SU-DHL-6 (cell line): ENCODE measurements around the gene PI4KA.
"Not testable (repeated sequence)": the region's sequence is repeated elsewhere in the genome, so short reads cannot be mapped to it uniquely, and the experiment has no call there.

Experiments used
- H2AFZ ChIP-seq: fragments of 200-600 bp; sonication (generic); 2 replicates; pipeline ENCODE4 v1.6.1; 2014; ENCODE audit warnings: low read depth, mild to moderate bottlenecking, moderate library complexity, mixed read lengths, antibody characterized with exemption, low read length; ENCODE audit not compliant: severe bottlenecking
- H3F3A ChIP-seq: fragments of 200-600 bp; shearing (Covaris generic); 2 replicates; pipeline ENCODE4 v1.6.0; 2016; ENCODE audit warnings: antibody characterized with exemption, mild to moderate bottlenecking; ENCODE audit not compliant: insufficient read depth
- H3K27ac ChIP-seq: fragments of 200-600 bp; sonication (generic); 2 replicates; pipeline ENCODE4 v1.5.1; 2016; ENCODE audit warnings: low read depth, mild to moderate bottlenecking, low read length, moderate library complexity, mixed read lengths
- H3K27me3 ChIP-seq: fragments of 200-600 bp; sonication (generic), shearing (Covaris generic); 2 replicates; pipeline ENCODE4 v1.6.0; 2014; ENCODE audit warnings: mild to moderate bottlenecking, low read length
- H3K36me3 ChIP-seq: fragments of 200-600 bp; sonication (generic); 2 replicates; pipeline ENCODE4 v1.6.1; 2014; ENCODE audit warnings: mild to moderate bottlenecking, low read length, mixed read lengths
- H3K4me2 ChIP-seq: fragments of 300-600, 200-600 bp; shearing (Covaris generic), sonication (generic); 2 replicates; pipeline ENCODE4 v1.6.0; 2014; ENCODE audit warnings: low read length, low read depth, mild to moderate bottlenecking; ENCODE audit not compliant: poor library complexity, severe bottlenecking
- H3K4me3 ChIP-seq: fragments of 200-600 bp; sonication (generic); 2 replicates; pipeline ENCODE4 v1.5.1; 2014; ENCODE audit warnings: antibody characterized with exemption, low read length, mild to moderate bottlenecking, mixed read lengths; ENCODE audit not compliant: insufficient read depth, poor library complexity, severe bottlenecking
- H3K79me2 ChIP-seq: fragments of 200-600 bp; sonication (generic); 2 replicates; pipeline ENCODE4 v1.6.1; 2014; ENCODE audit warnings: mild to moderate bottlenecking, low read length, moderate library complexity; ENCODE audit not compliant: insufficient read depth
- H3K9ac ChIP-seq: fragments of 200-600 bp; sonication (generic); 2 replicates; pipeline ENCODE4 v1.7.0; 2014; ENCODE audit warnings: mild to moderate bottlenecking, low read length
- H3K9me2 ChIP-seq: fragments of 200-600 bp; sonication (generic); replicated peaks from 2 replicates; pipeline ENCODE4 v1.6.1; 2014; ENCODE audit warnings: low read length; ENCODE audit not compliant: insufficient read depth
- H3K9me3 ChIP-seq: fragments of 200-600 bp; sonication (generic); 2 replicates; pipeline ENCODE4 v1.6.1; 2014; ENCODE audit warnings: low read length, mixed read lengths; ENCODE audit not compliant: insufficient read depth
- H4K20me1 ChIP-seq: fragments of 200-600 bp; sonication (generic); 2 replicates; pipeline ENCODE4 v1.6.1; 2014; ENCODE audit warnings: low read depth, mild to moderate bottlenecking, antibody characterized with exemption, low read length, moderate library complexity, mixed read lengths
- EZH2phosphoT487 ChIP-seq: fragments of 200-600 bp; sonication (generic), shearing (Covaris generic); conservative IDR thresholded peaks from 2 replicates; pipeline ENCODE4 v1.6.1; 2018; ENCODE audit warnings: mild to moderate bottlenecking, antibody characterized with exemption, low read length, moderate library complexity, mixed read lengths
- TF ChIP-seq, protein P1 (sequence below): fragments of 200-600 bp; sonication (generic); IDR thresholded peaks from one replicate; pipeline ENCODE4 v1.5.1; 2017; ENCODE audit warnings: antibody characterized with exemption, mild to moderate bottlenecking, low read length, moderate library complexity; ENCODE audit not compliant: insufficient read depth, poor library complexity, severe bottlenecking

PI4KA gene

DNA sequence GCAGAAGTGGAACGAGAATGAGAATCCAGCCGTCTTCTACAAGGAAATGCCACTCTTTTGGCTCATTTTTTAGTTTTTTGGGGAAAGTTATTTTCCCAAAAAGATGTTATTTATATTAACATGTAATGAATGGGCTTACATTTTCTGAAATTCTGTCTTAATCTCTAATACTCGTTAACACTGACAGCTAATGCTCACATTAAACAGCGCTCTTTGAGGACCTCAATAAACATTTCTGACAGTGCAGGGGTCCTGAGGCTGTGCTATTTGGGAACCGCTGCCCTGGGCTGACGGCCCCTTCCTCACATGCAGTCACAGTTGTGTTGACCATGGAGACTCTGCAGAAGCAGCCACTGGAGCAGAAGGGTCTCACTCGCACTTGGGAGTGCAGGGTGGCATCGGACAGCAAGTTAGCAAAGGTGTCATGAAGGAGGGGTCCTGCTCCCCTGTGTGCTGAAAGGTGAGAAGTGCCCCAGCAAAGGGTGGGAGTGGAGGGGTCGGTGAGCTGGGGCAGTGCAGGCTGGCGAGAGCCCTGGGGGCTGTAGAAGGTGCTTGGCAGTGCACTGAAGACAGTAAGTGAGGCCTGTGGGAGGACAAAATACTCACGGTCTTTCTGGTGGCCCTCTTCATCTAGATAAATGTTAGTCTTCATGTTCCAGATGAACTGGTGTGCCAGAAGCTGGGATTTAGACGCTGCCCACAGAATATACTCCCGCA, 137.8 kb downstream of the PI4KA start:
- no peaks in the 10 kb centered on the region for H3F3A ChIP-seq
- TF ChIP-seq EZH2phosphoT487 = no peak
- TF ChIP-seq, protein P1, sequence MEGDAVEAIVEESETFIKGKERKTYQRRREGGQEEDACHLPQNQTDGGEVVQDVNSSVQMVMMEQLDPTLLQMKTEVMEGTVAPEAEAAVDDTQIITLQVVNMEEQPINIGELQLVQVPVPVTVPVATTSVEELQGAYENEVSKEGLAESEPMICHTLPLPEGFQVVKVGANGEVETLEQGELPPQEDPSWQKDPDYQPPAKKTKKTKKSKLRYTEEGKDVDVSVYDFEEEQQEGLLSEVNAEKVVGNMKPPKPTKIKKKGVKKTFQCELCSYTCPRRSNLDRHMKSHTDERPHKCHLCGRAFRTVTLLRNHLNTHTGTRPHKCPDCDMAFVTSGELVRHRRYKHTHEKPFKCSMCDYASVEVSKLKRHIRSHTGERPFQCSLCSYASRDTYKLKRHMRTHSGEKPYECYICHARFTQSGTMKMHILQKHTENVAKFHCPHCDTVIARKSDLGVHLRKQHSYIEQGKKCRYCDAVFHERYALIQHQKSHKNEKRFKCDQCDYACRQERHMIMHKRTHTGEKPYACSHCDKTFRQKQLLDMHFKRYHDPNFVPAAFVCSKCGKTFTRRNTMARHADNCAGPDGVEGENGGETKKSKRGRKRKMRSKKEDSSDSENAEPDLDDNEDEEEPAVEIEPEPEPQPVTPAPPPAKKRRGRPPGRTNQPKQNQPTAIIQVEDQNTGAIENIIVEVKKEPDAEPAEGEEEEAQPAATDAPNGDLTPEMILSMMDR = no peak
- no peak overlapping the region for H2AFZ ChIP-seq
- H3K36me3 ChIP-seq = no peaks in the 10 kb centered on the region
- H3K9me2 ChIP-seq = no peaks in the 10 kb centered on the region
- no peak overlapping the region for H3K27ac ChIP-seq
- H4K20me1 ChIP-seq = no peaks in the 10 kb centered on the region
- no peaks in the 10 kb centered on the region for H3K9me3 ChIP-seq
- no peaks in the 10 kb centered on the region for H3K27me3 ChIP-seq
- no peak overlapping the region for H3K9ac ChIP-seq
- H3K4me2 ChIP-seq = no peak overlapping the region
- H3K4me3 ChIP-seq = no peak overlapping the region
- no peaks in the 10 kb centered on the region for H3K79me2 ChIP-seq

DNA sequence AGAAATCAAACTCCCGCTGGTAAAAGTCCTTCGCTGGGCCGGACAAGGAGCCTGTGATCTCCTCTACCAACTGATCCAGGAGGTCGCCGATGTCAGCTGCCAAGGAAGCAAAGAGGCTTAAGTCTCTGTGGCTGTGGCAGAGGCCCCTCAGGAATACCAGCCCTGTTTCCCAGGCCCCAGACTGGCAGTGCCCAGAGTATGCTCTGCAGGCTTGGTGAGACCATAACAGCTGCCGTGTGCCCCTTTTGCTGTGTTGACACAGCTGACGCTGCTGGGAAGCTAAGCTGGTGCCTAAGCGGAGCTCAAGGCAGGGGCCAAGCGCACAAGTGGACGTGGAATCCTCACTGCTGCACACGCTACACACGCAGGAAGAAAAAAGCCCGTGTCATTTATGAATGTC, 139.9 kb downstream of the PI4KA start:
- not testable (repeated sequence) for H2AFZ ChIP-seq, H3K27me3 ChIP-seq, H3K27ac ChIP-seq, H3K9me2 ChIP-seq, H3K79me2 ChIP-seq, H3F3A ChIP-seq, H3K9ac ChIP-seq, H3K9me3 ChIP-seq, H3K4me2 ChIP-seq, H4K20me1 ChIP-seq, H3K4me3 ChIP-seq, H3K36me3 ChIP-seq

DNA sequence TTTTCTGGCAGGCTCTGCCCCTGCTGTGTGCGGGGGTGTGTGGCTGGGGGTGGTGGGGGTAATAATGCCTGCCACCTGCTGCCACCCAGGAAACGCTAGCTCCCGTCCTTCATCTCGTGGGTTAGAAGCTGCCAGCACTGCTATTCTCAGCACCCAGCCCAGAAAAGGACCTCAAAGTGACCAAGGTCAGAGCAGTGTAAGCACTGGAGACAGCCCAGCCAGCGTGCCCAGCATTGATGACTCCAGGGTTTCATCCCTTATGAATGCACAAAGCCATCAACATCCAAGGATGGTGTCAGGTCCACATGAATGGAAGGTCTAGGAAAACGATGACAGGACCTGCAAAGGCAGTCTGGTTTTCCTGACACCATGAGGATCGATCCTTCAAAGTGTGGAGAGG, 140.6 kb downstream of the PI4KA start:
- not testable (repeated sequence) for H2AFZ ChIP-seq, H3K4me2 ChIP-seq, H3K4me3 ChIP-seq

DNA sequence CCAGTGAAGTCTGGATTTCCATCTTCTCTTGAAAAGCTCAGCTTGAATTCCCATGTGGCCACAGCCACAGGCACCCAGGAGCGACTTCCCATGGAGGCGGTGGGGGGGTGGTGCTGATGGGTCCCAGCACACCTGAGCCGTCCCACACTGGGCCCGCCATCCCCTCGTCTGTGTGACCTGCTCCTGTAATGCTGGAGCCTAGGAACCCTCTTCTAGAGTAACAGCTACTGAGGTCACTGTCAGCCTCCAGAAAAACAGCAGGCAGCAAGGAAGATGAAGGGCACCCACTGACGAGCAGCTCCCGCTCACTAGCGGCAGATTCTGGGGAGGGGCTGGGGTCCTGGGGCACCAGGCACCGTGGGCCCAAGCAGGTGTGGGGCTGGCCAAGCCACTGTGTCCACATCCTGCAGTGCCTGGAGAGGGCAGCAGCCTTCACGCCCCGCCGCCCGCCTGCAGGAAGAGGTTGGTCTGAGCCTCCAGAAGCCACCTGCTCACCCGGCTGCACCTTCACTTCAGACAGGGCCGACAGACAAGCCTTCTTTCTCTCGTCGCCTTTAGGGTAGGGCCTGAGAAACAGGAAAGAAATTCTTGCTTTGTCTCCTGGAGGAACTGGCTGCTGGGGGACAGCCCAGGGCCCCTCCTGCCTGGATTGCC, 141.3 kb downstream of the PI4KA start:
- not testable (repeated sequence) for H3K9me2 ChIP-seq, H3K27me3 ChIP-seq, H3F3A ChIP-seq, H4K20me1 ChIP-seq, H3K4me3 ChIP-seq, H3K9me3 ChIP-seq, H2AFZ ChIP-seq, H3K4me2 ChIP-seq, H3K9ac ChIP-seq, H3K36me3 ChIP-seq, H3K79me2 ChIP-seq
- peak overlapping the region; percentile 64 for H3K27ac ChIP-seq

More for the DNA sequence above, 140.6 kb downstream of the PI4KA start:
- not testable (repeated sequence) for H3K27me3 ChIP-seq, H3K36me3 ChIP-seq, H4K20me1 ChIP-seq, H3F3A ChIP-seq, H3K9me2 ChIP-seq, H3K79me2 ChIP-seq, H3K9me3 ChIP-seq
- Histone ChIP-seq H3K27ac (peak overlapping the region; percentile 64), H3K9ac (peak overlapping the region; percentile 24; the same call in 1 of the 2 replicates)

DNA sequence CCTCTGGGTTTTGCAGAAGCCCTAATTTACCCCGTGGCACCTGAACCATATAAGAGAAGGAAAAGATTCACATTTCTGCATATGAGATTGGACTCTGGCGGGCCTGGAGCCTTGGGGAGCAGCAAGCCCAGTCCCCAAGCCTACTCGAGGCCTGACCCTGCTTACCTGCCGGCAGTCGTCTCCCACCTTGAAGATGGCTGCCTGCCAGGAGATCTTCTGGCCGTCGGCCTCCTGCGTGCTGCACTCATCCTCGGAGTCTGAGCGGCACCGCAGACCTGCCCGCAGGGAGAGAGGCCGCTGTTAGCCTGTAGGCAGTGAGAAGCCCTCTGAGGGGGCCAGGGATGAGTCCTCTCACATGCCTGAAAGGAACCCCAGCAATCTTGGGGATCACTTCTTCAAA, 145.5 kb downstream of the PI4KA start:
- H2AFZ ChIP-seq, H3K36me3 ChIP-seq, H3K79me2 ChIP-seq, H3K9me3 ChIP-seq, H3K4me3 ChIP-seq, H3K27ac ChIP-seq, H3K9me2 ChIP-seq, H4K20me1 ChIP-seq, H3K4me2 ChIP-seq, H3K27me3 ChIP-seq, H3K9ac ChIP-seq, H3F3A ChIP-seq: not testable (repeated sequence)

DNA sequence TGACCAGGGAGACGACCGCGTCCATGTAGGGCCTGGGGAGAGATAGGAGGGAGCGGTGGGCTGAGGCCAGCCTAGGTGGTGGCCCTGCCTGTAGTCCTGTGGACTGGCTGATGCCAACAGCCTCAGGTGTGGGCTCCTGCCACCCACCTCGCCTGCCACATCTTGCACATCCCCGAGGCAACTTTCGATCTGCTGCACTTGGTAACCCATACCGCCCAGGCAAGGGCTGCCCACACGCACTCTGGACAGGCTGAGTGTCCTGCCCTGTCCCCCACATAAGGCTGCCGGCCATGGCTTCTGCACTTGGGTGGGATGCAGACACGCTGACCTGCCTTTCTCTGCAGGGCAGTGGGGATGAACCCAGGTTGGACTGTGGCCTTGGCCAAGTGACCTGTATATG, 148.6 kb downstream of the PI4KA start:
- H3K36me3 ChIP-seq, H3K4me2 ChIP-seq, H3F3A ChIP-seq, H3K4me3 ChIP-seq, H4K20me1 ChIP-seq, H3K27me3 ChIP-seq, H3K79me2 ChIP-seq, H3K9ac ChIP-seq, H2AFZ ChIP-seq, H3K9me3 ChIP-seq, H3K27ac ChIP-seq, H3K9me2 ChIP-seq: not testable (repeated sequence)

DNA sequence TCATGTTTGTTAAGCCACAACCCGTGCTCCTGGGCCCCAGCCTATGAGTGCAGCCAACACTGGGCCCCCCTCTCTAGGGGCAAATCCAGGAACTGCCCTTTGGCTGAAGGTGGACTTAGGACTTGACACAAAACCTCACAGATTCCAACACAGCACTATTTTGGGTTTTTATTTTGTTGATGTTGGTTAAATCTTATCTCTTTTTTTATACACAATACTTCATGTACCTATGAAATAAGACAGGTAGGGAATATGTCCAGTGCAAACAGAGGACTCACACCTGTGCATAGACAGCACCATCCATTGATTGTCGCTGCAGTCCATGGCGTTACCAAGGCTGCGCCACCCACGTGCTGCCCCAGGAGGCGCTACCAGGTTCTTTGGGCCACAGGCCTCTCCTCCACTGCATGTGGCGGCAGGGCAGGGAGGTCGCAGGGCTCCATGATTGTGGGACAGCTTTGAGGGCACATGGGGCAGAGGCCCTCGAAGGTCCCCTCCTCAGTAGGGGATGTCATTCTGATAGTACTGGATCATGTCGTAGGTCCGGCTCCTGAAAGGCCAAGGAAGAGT, 151.0 kb downstream of the PI4KA start:
- not testable (repeated sequence) for H4K20me1 ChIP-seq, H2AFZ ChIP-seq, H3K9ac ChIP-seq

More for the DNA sequence above, 151.0 kb downstream of the PI4KA start:
- H3K9me3 ChIP-seq, H3F3A ChIP-seq, H3K27ac ChIP-seq, H3K4me3 ChIP-seq, H3K9me2 ChIP-seq, H3K27me3 ChIP-seq, H3K36me3 ChIP-seq, H3K4me2 ChIP-seq, H3K79me2 ChIP-seq: not testable (repeated sequence)
